B cell (primary cell): ENCODE results near the gene AKAP6. TPM values are rescaled to one million over a fixed set of nuclear protein-coding genes. Genes with fewer than 3 reads are reported as not detected.

Source experiments
- ATAC-seq: fragments of 200-7000 bp; cut with Tn5 transposase; one replicate; pipeline ENCODE4 v1.10.0; 2021; ENCODE audit warnings: low read depth, mild to moderate bottlenecking, moderate number of reproducible peaks, moderate library complexity
- CTCF ChIA-PET: fragments of 350-600 bp; sonication (Branson Sonifier 250); formaldehyde crosslinking; loops from one replicate; lab custom pipeline; 2021; ENCODE audit warnings: antibody characterized with exemption, inconsistent platforms; lab: Charles Lee
- POLR2A ChIA-PET: fragments of 350-600 bp; sonication (Branson Sonifier 250); formaldehyde crosslinking; loops from one replicate; lab custom pipeline; 2021; ENCODE audit warnings: antibody characterized with exemption; lab: Charles Lee
- DNase-seq: peaks from one replicate; pipeline ENCODE4 v3.0.0; 2013
- H2AFZ ChIP-seq: 2 replicates; pipeline ENCODE4 v1.6.1; 2012; ENCODE audit warnings: mild to moderate bottlenecking, low read depth, low read length; ENCODE audit not compliant: insufficient read depth, poor library complexity, severe bottlenecking
- H3K27ac ChIP-seq, 2 donors: 1 replicate in 1 of 2; 2 replicates in 1 of 2; pipeline ENCODE4 v1.5.1; 2012 to 2013; ENCODE audit warnings: low read length in 2 of 2, mild to moderate bottlenecking in 2 of 2, moderate library complexity in 1 of 2
- H3K27me3 ChIP-seq, 4 experiments: fragments of 200-600 bp in 1 of 4; sonication (generic) in 1 of 4; replicated peaks in 1 of 4; 1 replicate in 2 of 4; 2 replicates in 2 of 4; pipeline versions ENCODE4 v1.6.1 to v1.7.0; 2013 to 2016; ENCODE audit warnings: low read length in 3 of 4, mild to moderate bottlenecking in 2 of 4, mixed read lengths in 1 of 4, moderate library complexity in 1 of 4; ENCODE audit not compliant: insufficient read depth in 4 of 4, control insufficient read depth in 3 of 4; ENCODE audit errors: control extremely low read depth in 1 of 4
- H3K36me3 ChIP-seq, 2 experiments: replicated peaks in 1 of 2; 1 replicate in 1 of 2; 2 replicates in 1 of 2; pipeline versions ENCODE4 v1.6.1 to v1.7.1; 2013; ENCODE audit warnings: low read length in 1 of 2; ENCODE audit not compliant: insufficient read depth in 2 of 2, control insufficient read depth in 1 of 2; ENCODE audit errors: control extremely low read depth in 1 of 2, extremely low read depth in 1 of 2
- H3K4me1 ChIP-seq, 2 donors: fragments of 200-600 bp in 1 of 2; sonication (generic) in 1 of 2; 1 replicate in 1 of 2; 2 replicates in 1 of 2; pipeline versions ENCODE4 v1.5.1 to v1.6.1; 2013 to 2017; ENCODE audit warnings: low read length in 2 of 2; ENCODE audit not compliant: control insufficient read depth in 2 of 2, insufficient read depth in 2 of 2
- H3K4me2 ChIP-seq: replicated peaks from 2 replicates; pipeline ENCODE3; 2012; ENCODE audit warnings: mild to moderate bottlenecking, low read depth, low read length; ENCODE audit not compliant: poor library complexity, severe bottlenecking
- H3K4me3 ChIP-seq, 5 experiments: fragments of 200-600 bp in 1 of 5; sonication (generic) in 1 of 5; 1 replicate in 3 of 5; 2 replicates in 2 of 5; pipeline versions ENCODE4 v1.5.1 to v1.7.0; 2011 to 2016; ENCODE audit warnings: low read length in 4 of 5, mild to moderate bottlenecking in 4 of 5, low read depth in 2 of 5, control low read depth in 1 of 5, moderate library complexity in 1 of 5; ENCODE audit not compliant: insufficient read depth in 1 of 5; ENCODE audit errors: control extremely low read depth in 1 of 5, extremely low read depth in 1 of 5
- H3K79me2 ChIP-seq: fragments of 200-600 bp; sonication (generic); one replicate; pipeline ENCODE4 v1.6.0; 2016; ENCODE audit warnings: low read length; ENCODE audit not compliant: control insufficient read depth, insufficient read depth
- H3K9ac ChIP-seq: fragments of 200-600 bp; sonication (generic); 2 replicates; pipeline ENCODE4 v1.6.1; 2017; ENCODE audit warnings: mild to moderate bottlenecking, low read length, moderate library complexity
- H3K9me3 ChIP-seq, 3 donors: one replicate each; pipeline versions ENCODE4 v1.6.1 to v1.7.1; 2013; ENCODE audit warnings: low read length in 2 of 3; ENCODE audit not compliant: control insufficient read depth in 2 of 3, insufficient read depth in 1 of 3; ENCODE audit errors: control extremely low read depth in 1 of 3
- H4K20me1 ChIP-seq: 2 replicates; pipeline ENCODE4 v1.6.0; 2012; ENCODE audit warnings: mild to moderate bottlenecking, low read length; ENCODE audit not compliant: insufficient read depth, control insufficient read depth, poor library complexity, severe bottlenecking
- H3K27ac Mint-ChIP-seq: one replicate; pipeline ENCODE4 v1.8.0; 2021; ENCODE audit warnings: mixed read lengths
- H3K27me3 Mint-ChIP-seq: one replicate; pipeline ENCODE4 v1.8.0; 2021; ENCODE audit warnings: mixed read lengths
- H3K4me1 Mint-ChIP-seq: one replicate; pipeline ENCODE4 v1.8.0; 2021; ENCODE audit warnings: mixed read lengths
- H3K4me3 Mint-ChIP-seq: one replicate; pipeline ENCODE4 v1.8.0; 2021; ENCODE audit warnings: mixed read lengths
- H3K9me3 Mint-ChIP-seq: one replicate; pipeline ENCODE4 v1.8.0; 2022; ENCODE audit warnings: mixed read lengths; ENCODE audit not compliant: insufficient read depth
- CTCF ChIP-seq: fragments of 200-600 bp; IDR thresholded peaks from one replicate; pipeline ENCODE4 v1.8.0; 2022; ENCODE audit warnings: antibody characterized with exemption, mild to moderate bottlenecking
- EZH2 ChIP-seq: IDR thresholded peaks from 2 replicates; pipeline ENCODE4 v1.6.1; 2012; ENCODE audit warnings: borderline replicate concordance, low read depth, mild to moderate bottlenecking, moderate library complexity, low read length; ENCODE audit not compliant: insufficient read depth, poor library complexity, severe bottlenecking
- intact Hi-C: fragments of 100-400 bp; cut with micrococcal nuclease; formaldehyde crosslinking; loops from one replicate; pipeline ENCODE4 v1.10.0; 2022
- polyA plus RNA-seq: library from polyadenylated mRNA; depleted of rRNA; stranded (reverse); fragments of >200 nt; gene quantifications from 2 replicates; pipeline ENCODE4 v1.2.3, GENCODE V29; 2012
- total RNA-seq, 2 donors: library from RNA; stranded (reverse); fragments of 120-200 nt in 1 of 2; gene quantifications; 1 replicate in 1 of 2; 2 replicates in 1 of 2; pipeline versions ENCODE4 v1.2.3 to v1.2.4, GENCODE V29; 2013 to 2022

Gene AKAP6
- total and polyA plus RNA-seq, 2 donors (not counting 1 experiment from before 2014, with no cell fraction given): 1.4 to 2.8 TPM

DNA sequence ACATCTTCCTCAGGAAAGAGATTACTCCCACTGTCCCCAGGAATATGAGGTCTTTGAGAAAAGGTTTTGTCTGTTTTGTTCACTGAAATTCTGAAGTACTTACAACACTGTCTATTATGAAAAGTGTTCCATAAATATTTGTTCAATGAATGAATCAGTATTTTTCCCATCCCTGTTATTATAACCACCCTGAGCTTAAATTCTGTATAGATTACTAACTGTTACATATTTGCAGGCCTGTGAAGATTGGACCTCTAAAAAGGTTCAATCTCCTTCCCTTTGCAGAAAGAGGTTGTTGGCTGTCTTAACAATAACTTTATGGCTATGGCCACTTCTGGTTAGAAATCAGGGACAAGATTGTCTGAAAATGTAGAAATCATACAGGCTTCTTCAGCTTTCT is 435.0 kb downstream of the AKAP6 start:
- H3K4me2 ChIP-seq: no peak overlapping the region
- no peaks in the 10 kb centered on the region for H3K9me3 Mint-ChIP-seq
- H3K27ac Mint-ChIP-seq: no peak overlapping the region
- no peak overlapping the region for H3K9ac ChIP-seq
- no peaks in the 10 kb centered on the region for H4K20me1 ChIP-seq
- H3K4me3 ChIP-seq: no peak overlapping the region
- no peaks in the 10 kb centered on the region for H3K27me3 Mint-ChIP-seq
- DNase-seq (no peak), ATAC-seq (no peak)
- H2AFZ ChIP-seq: no peak overlapping the region
- no peaks in the 10 kb centered on the region for H3K27me3 ChIP-seq
- no peaks in the 10 kb centered on the region for H3K36me3 ChIP-seq
- TF ChIP-seq CTCF: no peak
- no peak for TF ChIP-seq EZH2
- ChIA-PET CTCF (no interaction called here), POLR2A (no interaction called here)
- H3K9me3 ChIP-seq: no peaks in the 10 kb centered on the region
- H3K27ac ChIP-seq: no peak overlapping the region
- no peaks in the 10 kb centered on the region for H3K4me1 Mint-ChIP-seq
- no peaks in the 10 kb centered on the region for H3K79me2 ChIP-seq
- intact Hi-C loops: no loop called here
- H3K4me3 Mint-ChIP-seq: no peak overlapping the region
- no peaks in the 10 kb centered on the region for H3K4me1 ChIP-seq

DNA sequence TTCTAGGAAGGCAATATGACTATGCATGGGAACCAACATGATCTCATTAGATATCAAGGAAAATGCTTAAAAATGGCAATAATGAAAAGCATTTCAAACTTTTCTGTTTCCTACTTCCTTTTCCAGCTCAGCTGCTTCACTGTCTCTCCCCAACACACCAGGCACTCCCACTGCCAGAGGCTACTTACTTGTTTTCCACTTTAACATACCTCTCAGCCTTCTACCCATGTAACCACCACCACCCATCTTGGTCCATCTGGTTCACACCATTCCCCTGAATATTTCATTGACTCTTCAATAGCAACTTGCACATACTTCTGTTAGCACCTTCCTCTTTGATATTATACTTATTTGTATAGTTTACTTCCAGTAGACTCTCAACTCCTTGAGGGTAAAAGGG is 441.3 kb downstream of the AKAP6 start:
- TF ChIP-seq EZH2 (no peak), CTCF (no peak)
- Histone ChIP-seq H3K79me2 (no peaks in the 10 kb centered on the region), H4K20me1 (no peaks in the 10 kb centered on the region), H3K4me2 (no peak overlapping the region), H3K9me3 (no peaks in the 10 kb centered on the region), H2AFZ (no peak overlapping the region), H3K27me3 (no peaks in the 10 kb centered on the region), H3K9ac (no peak overlapping the region), H3K27ac (no peak overlapping the region), H3K36me3 (no peaks in the 10 kb centered on the region), H3K4me1 (no peaks in the 10 kb centered on the region), H3K4me3 (no peak overlapping the region)
- ChIA-PET CTCF (no interaction called here), POLR2A (no interaction called here)
- no peaks in the 10 kb centered on the region for H3K9me3 Mint-ChIP-seq
- intact Hi-C loops: no loop called here
- no peak overlapping the region for H3K4me3 Mint-ChIP-seq
- no peaks in the 10 kb centered on the region for H3K27me3 Mint-ChIP-seq
- DNase-seq (no peak), ATAC-seq (no peak)
- no peaks in the 10 kb centered on the region for H3K4me1 Mint-ChIP-seq
- H3K27ac Mint-ChIP-seq: no peak overlapping the region
